Liver (tissue), 9 donors: ENCODE measurements around the gene RASAL2. TPM values are rescaled to one million over a fixed set of nuclear protein-coding genes. Genes with fewer than 3 reads are reported as not detected.

ENCODE experiments used
- DNase-seq: peaks from one replicate; pipeline ENCODE4 v3.0.0-alpha.2; 2017; ENCODE audit warnings: low spot score
- H3K27ac ChIP-seq, 2 donors: one replicate each; pipeline ENCODE4 v1.7.0; 2013; ENCODE audit warnings: inconsistent platforms in 2 of 2, low read length in 2 of 2, control low read depth in 1 of 2, low read depth in 1 of 2, mild to moderate bottlenecking in 1 of 2
- H3K27me3 ChIP-seq, 4 donors: one replicate each; pipeline versions ENCODE4 v1.6.1 to v1.7.0; 2013; ENCODE audit warnings: low read length in 3 of 4, inconsistent platforms in 1 of 4, mild to moderate bottlenecking in 1 of 4, moderate library complexity in 1 of 4; ENCODE audit not compliant: control insufficient read depth in 4 of 4, insufficient read depth in 4 of 4
- H3K36me3 ChIP-seq, 4 donors: one replicate each; pipeline versions ENCODE4 v1.6.1 to v1.7.0; 2013; ENCODE audit warnings: low read length in 3 of 4, mild to moderate bottlenecking in 3 of 4, low read depth in 1 of 4, moderate library complexity in 1 of 4; ENCODE audit not compliant: control insufficient read depth in 4 of 4, insufficient read depth in 3 of 4
- H3K4me1 ChIP-seq, 4 donors: one replicate each; pipeline versions ENCODE4 v1.6.1 to v1.7.0; 2013; ENCODE audit warnings: low read length in 3 of 4, mild to moderate bottlenecking in 3 of 4, moderate library complexity in 1 of 4; ENCODE audit not compliant: control insufficient read depth in 4 of 4, insufficient read depth in 4 of 4
- H3K4me3 ChIP-seq, 3 donors: one replicate each; pipeline versions ENCODE4 v1.6.1 to v1.7.0; 2013; ENCODE audit warnings: low read length in 3 of 3, control low read depth in 1 of 3, low read depth in 1 of 3, mild to moderate bottlenecking in 1 of 3
- H3K9ac ChIP-seq, 2 donors: one replicate each; pipeline ENCODE4 v1.7.0; 2013; ENCODE audit warnings: low read length in 2 of 2, mild to moderate bottlenecking in 2 of 2, moderate library complexity in 2 of 2, control low read depth in 1 of 2, low read depth in 1 of 2
- H3K9me3 ChIP-seq, 4 donors: one replicate each; pipeline versions ENCODE4 v1.6.1 to v1.7.0; 2013; ENCODE audit warnings: low read length in 3 of 4; ENCODE audit not compliant: control insufficient read depth in 4 of 4
- EGR1 ChIP-seq, 2 donors: IDR thresholded peaks; 2 replicates each; pipeline ENCODE4 v1.6.1; 2016 to 2018; ENCODE audit warnings: antibody characterized with exemption in 2 of 2, low read depth in 2 of 2
- FOXA1 ChIP-seq: IDR thresholded peaks from 2 replicates; pipeline ENCODE4 v1.6.1; 2016; ENCODE audit warnings: antibody characterized with exemption
- FOXA2 ChIP-seq: IDR thresholded peaks from 2 replicates; pipeline ENCODE4 v1.6.1; 2016; ENCODE audit warnings: antibody characterized with exemption
- GABPA ChIP-seq, 2 donors: IDR thresholded peaks in 1 of 2; conservative IDR thresholded peaks in 1 of 2; 2 replicates each; pipeline ENCODE4 v1.6.1; 2016; ENCODE audit warnings: antibody characterized with exemption in 2 of 2, mild to moderate bottlenecking in 1 of 2, moderate library complexity in 1 of 2
- HNF4G ChIP-seq: IDR thresholded peaks from 2 replicates; pipeline ENCODE4 v1.6.1; 2016; ENCODE audit warnings: antibody characterized with exemption
- JUND ChIP-seq, 2 donors: IDR thresholded peaks; 2 replicates each; pipeline ENCODE4 v1.6.1; 2016; ENCODE audit warnings: antibody characterized with exemption in 2 of 2
- RAD21 ChIP-seq, 2 donors: IDR thresholded peaks; 2 replicates each; pipeline ENCODE4 v1.6.1; 2016; ENCODE audit warnings: antibody characterized with exemption in 2 of 2, mild to moderate bottlenecking in 2 of 2
- RXRA ChIP-seq, 2 donors: IDR thresholded peaks; 2 replicates each; pipeline ENCODE4 v1.6.1; 2017 to 2018; ENCODE audit warnings: antibody characterized with exemption in 2 of 2, mild to moderate bottlenecking in 1 of 2
- SP1 ChIP-seq: IDR thresholded peaks from 2 replicates; pipeline ENCODE4 v1.6.1; 2018; ENCODE audit warnings: antibody characterized with exemption, mild to moderate bottlenecking
- TAF1 ChIP-seq: conservative IDR thresholded peaks from 2 replicates; pipeline ENCODE4 v1.6.1; 2016; ENCODE audit warnings: antibody characterized with exemption, mild to moderate bottlenecking
- YY1 ChIP-seq: IDR thresholded peaks from 2 replicates; pipeline ENCODE4 v1.6.1; 2016; ENCODE audit warnings: antibody characterized with exemption, mild to moderate bottlenecking
- WGBS: extraction: QIAGEN DNeasy Blood & Tissue Kit; methylation state at CpG from one replicate; pipeline ENCODE4 v1.1.7; 2013; 5-methylcytosine and 5-hydroxymethylcytosine counted together
- polyA plus RNA-seq, 2 donors: library from polyadenylated mRNA; stranded (reverse) in 1 of 2; unstranded in 1 of 2; fragments of 200-250 nt in 1 of 2; fragments of >200 nt in 1 of 2; fragmentation: Nextera tagmentation in 1 of 2; extraction: Ambion mirVana in 1 of 2; gene quantifications; one replicate each; pipeline versions ENCODE4 v1.2.1 to v1.2.3, GENCODE V29; 2013 to 2015
- total RNA-seq, 2 donors: library from RNA; depleted of rRNA; stranded (reverse); fragments of >200 nt; gene quantifications; one replicate each; pipeline ENCODE4 v1.2.3, GENCODE V29; 2014
- TF ChIP-seq, protein P1 (sequence below): IDR thresholded peaks from 2 replicates; pipeline ENCODE4 v1.6.1; 2016; ENCODE audit warnings: antibody characterized with exemption
- TF ChIP-seq, protein P2 (sequence below): IDR thresholded peaks from 2 replicates; pipeline ENCODE4 v1.6.1; 2016; ENCODE audit warnings: antibody characterized with exemption
- TF ChIP-seq, protein P3 (sequence below): IDR thresholded peaks from 2 replicates; pipeline ENCODE4 v1.6.1; 2016; ENCODE audit warnings: antibody characterized with exemption, mild to moderate bottlenecking
- TF ChIP-seq, protein P4 (sequence below): fragments of 150-350 bp; IDR thresholded peaks from 2 replicates; pipeline ENCODE4 v1.5.1; 2017; ENCODE audit warnings: improper control_type of control experiment, low read depth, low read length; ENCODE audit not compliant: missing input control
- donor health status: healthy.
- donor health status: healthy.
- donor health status: healthy.
- donor health status: healthy.
- donor health status: healthy.

The RASAL2 gene
- total and polyA plus RNA-seq, 4 donors = 1.8 to 8.1 (median 4.1) TPM

DNA sequence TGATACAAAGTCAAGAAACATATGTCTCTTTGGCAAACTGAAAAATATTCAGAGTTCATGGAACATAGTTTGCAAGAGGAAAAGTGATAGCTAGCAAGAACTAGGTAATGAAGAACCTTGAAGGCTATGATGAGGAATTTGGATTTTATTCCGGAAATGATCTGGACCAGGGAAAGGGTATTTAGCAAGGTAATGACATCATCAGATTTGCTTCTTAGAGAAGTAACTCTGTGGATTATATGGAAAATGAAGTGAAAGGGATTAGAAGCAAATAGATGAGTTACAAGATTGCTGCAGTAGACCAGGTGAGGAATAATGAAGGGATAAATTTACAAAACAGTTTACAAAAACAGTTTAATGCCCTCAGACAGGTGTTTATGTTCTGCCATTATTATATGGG, 197.3 kb downstream of the RASAL2 start:
- no peaks in the 10 kb centered on the region for H3K4me1 ChIP-seq

DNA sequence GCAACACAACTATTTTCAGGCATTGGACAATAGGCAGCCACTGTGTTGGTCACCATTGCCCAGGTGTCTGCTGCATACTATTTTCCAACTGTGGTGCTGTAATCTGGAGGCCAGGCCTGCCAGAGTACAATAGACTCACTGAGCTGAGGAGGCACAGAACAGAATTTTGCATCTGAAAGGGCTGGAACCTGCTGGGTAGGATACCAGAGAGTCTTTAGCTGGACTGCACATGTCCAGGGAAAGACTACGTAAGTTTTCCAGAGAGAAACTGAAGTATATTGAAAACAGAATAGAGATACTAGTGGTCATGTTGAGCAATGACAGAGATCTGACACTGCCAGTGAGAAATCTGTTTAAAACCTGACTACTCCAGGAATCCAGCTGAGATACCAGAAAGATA, 200.8 kb downstream of the RASAL2 start:
- no peaks in the 10 kb centered on the region for H3K27me3 ChIP-seq
- 98% methylated on average over 1 of the region's 1 CpG for WGBS
- DNase-seq = no peak
- no peak overlapping the region for H3K9ac ChIP-seq
- no peaks in the 10 kb centered on the region for H3K4me1 ChIP-seq
- no peak for TF ChIP-seq RXRA (IDR thresholded peaks at IDR 0.05)
- no peak for TF ChIP-seq RAD21 (IDR thresholded peaks at IDR 0.05)
- no peak for TF ChIP-seq JUND (IDR thresholded peaks at IDR 0.05)
- TF ChIP-seq EGR1 (IDR thresholded peaks at IDR 0.05; ENCODE audit: low read depth in 2 of 2) = no peak
- TF ChIP-seq, protein P1, sequence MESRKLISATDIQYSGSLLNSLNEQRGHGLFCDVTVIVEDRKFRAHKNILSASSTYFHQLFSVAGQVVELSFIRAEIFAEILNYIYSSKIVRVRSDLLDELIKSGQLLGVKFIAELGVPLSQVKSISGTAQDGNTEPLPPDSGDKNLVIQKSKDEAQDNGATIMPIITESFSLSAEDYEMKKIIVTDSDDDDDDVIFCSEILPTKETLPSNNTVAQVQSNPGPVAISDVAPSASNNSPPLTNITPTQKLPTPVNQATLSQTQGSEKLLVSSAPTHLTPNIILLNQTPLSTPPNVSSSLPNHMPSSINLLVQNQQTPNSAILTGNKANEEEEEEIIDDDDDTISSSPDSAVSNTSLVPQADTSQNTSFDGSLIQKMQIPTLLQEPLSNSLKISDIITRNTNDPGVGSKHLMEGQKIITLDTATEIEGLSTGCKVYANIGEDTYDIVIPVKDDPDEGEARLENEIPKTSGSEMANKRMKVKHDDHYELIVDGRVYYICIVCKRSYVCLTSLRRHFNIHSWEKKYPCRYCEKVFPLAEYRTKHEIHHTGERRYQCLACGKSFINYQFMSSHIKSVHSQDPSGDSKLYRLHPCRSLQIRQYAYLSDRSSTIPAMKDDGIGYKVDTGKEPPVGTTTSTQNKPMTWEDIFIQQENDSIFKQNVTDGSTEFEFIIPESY = no peak
- TF ChIP-seq FOXA2 = no peak
- no peaks in the 10 kb centered on the region for H3K36me3 ChIP-seq
- H3K4me3 ChIP-seq = no peak overlapping the region
- H3K27ac ChIP-seq = no peak overlapping the region
- no peaks in the 10 kb centered on the region for H3K9me3 ChIP-seq

More for the DNA sequence above, 197.3 kb downstream of the RASAL2 start:
- 94% methylated on average over 1 of the region's 1 CpG for WGBS
- DNase-seq = no peak
- Histone ChIP-seq H3K36me3 (no peaks in the 10 kb centered on the region), H3K4me3 (no peak overlapping the region), H3K27ac (no peak overlapping the region), H3K27me3 (no peaks in the 10 kb centered on the region), H3K9ac (no peak overlapping the region), H3K9me3 (no peaks in the 10 kb centered on the region)
- TF ChIP-seq RAD21 (IDR thresholded peaks at IDR 0.05) (no peak), GABPA (IDR thresholded peaks at IDR 0.05 in 1 of 2, conservative IDR thresholded peaks at IDR 0.05 in 1 of 2) (no peak), TAF1 (no peak), HNF4G (no peak), RXRA (IDR thresholded peaks at IDR 0.05) (no peak), JUND (IDR thresholded peaks at IDR 0.05) (no peak), SP1 (no peak), EGR1 (IDR thresholded peaks at IDR 0.05; ENCODE audit: low read depth in 2 of 2) (no peak), FOXA1 (no peak), YY1 (no peak)
- TF ChIP-seq, protein P2, sequence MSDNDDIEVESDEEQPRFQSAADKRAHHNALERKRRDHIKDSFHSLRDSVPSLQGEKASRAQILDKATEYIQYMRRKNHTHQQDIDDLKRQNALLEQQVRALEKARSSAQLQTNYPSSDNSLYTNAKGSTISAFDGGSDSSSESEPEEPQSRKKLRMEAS = no peak
- TF ChIP-seq, protein P3, sequence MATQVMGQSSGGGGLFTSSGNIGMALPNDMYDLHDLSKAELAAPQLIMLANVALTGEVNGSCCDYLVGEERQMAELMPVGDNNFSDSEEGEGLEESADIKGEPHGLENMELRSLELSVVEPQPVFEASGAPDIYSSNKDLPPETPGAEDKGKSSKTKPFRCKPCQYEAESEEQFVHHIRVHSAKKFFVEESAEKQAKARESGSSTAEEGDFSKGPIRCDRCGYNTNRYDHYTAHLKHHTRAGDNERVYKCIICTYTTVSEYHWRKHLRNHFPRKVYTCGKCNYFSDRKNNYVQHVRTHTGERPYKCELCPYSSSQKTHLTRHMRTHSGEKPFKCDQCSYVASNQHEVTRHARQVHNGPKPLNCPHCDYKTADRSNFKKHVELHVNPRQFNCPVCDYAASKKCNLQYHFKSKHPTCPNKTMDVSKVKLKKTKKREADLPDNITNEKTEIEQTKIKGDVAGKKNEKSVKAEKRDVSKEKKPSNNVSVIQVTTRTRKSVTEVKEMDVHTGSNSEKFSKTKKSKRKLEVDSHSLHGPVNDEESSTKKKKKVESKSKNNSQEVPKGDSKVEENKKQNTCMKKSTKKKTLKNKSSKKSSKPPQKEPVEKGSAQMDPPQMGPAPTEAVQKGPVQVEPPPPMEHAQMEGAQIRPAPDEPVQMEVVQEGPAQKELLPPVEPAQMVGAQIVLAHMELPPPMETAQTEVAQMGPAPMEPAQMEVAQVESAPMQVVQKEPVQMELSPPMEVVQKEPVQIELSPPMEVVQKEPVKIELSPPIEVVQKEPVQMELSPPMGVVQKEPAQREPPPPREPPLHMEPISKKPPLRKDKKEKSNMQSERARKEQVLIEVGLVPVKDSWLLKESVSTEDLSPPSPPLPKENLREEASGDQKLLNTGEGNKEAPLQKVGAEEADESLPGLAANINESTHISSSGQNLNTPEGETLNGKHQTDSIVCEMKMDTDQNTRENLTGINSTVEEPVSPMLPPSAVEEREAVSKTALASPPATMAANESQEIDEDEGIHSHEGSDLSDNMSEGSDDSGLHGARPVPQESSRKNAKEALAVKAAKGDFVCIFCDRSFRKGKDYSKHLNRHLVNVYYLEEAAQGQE = no peak
- TF ChIP-seq, protein P4, sequence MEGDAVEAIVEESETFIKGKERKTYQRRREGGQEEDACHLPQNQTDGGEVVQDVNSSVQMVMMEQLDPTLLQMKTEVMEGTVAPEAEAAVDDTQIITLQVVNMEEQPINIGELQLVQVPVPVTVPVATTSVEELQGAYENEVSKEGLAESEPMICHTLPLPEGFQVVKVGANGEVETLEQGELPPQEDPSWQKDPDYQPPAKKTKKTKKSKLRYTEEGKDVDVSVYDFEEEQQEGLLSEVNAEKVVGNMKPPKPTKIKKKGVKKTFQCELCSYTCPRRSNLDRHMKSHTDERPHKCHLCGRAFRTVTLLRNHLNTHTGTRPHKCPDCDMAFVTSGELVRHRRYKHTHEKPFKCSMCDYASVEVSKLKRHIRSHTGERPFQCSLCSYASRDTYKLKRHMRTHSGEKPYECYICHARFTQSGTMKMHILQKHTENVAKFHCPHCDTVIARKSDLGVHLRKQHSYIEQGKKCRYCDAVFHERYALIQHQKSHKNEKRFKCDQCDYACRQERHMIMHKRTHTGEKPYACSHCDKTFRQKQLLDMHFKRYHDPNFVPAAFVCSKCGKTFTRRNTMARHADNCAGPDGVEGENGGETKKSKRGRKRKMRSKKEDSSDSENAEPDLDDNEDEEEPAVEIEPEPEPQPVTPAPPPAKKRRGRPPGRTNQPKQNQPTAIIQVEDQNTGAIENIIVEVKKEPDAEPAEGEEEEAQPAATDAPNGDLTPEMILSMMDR = no peak
- TF ChIP-seq, protein P1 = no peak
